Esophagus muscularis mucosa (tissue), 4 donors: ENCODE results near the gene GAGE12C.
"Not testable (repeated sequence)": the region's sequence is repeated elsewhere in the genome, so short reads cannot be mapped to it uniquely, and the experiment has no call there.

Experiments
- CTCF ChIP-seq, 3 experiments: fragments of 200-600 bp in 2 of 3; fragments of 450-650 bp in 1 of 3; sonication (generic) in 2 of 3; IDR thresholded peaks; one replicate each; pipeline ENCODE4 v1.5.1; 2017 to 2019; ENCODE audit warnings: antibody characterized with exemption in 3 of 3, mild to moderate bottlenecking in 2 of 3, moderate library complexity in 1 of 3
- EP300 ChIP-seq: sonication (generic); formaldehyde crosslinking; IDR thresholded peaks from one replicate; pipeline ENCODE4 v1.6.1; 2017; ENCODE audit warnings: antibody characterized with exemption
- POLR2A ChIP-seq: fragments of 450-650 bp; IDR thresholded peaks from one replicate; pipeline ENCODE4 v1.6.1; 2017; ENCODE audit warnings: antibody characterized with exemption, moderate library complexity, mild to moderate bottlenecking, low read depth
- POLR2AphosphoS5 ChIP-seq, 2 donors: sonication (generic); formaldehyde crosslinking; IDR thresholded peaks; one replicate each; pipeline ENCODE4 v1.6.1; 2017; ENCODE audit warnings: antibody characterized with exemption in 2 of 2

- not testable (repeated sequence) for TF ChIP-seq CTCF (IDR thresholded peaks at IDR 0.05); EP300; POLR2AphosphoS5 (IDR thresholded peaks at IDR 0.05); POLR2A
These were observed 19.0 kb downstream of the GAGE12C start, which contains the start of gene GAGE12E for GRCh38 chrX:49550989-49551388.
